ENCODE data around the gene BAHCC1. TPM values are rescaled to one million over a fixed set of nuclear protein-coding genes. Genes with fewer than 3 reads are reported as not detected.

Gene BAHCC1
- total and polyA plus RNA-seq, 10 of the 15 experiments (the other 5 are each of a cell fraction or from before 2014, with no cell fraction given) = 0.03 to 0.14 (median 0.11) TPM; not detected in 6

- ATAC-seq = no peak
- H3K79me2 ChIP-seq (ENCODE audit: control insufficient read depth, insufficient read depth, low read length) = no peaks in the 10 kb centered on the region
- BruUV-seq (replicated peaks) = no TSS peak
- no peak overlapping the region for H2AFZ ChIP-seq (ENCODE audit: control insufficient read depth, low read depth, low read length)
- no peaks in the 10 kb centered on the region for H3K4me1 ChIP-seq (ENCODE audit: control insufficient read depth, insufficient read depth, low read length)
- no peaks in the 10 kb centered on the region for H3K36me3 ChIP-seq (ENCODE audit: control insufficient read depth in 2 of 2, insufficient read depth in 2 of 2, low read length in 1 of 2)
- ChIA-PET SMC1A (ENCODE audit: uncharacterized antibody, unreplicated experiment) (no interaction called here), CTCF (no interaction called here), POLR2A (no interaction called here), RAD21 (ENCODE audit: unreplicated experiment) (no interaction called here)
- H4K20me1 ChIP-seq (ENCODE audit: control insufficient read depth, insufficient read depth) = no peaks in the 10 kb centered on the region
- no peak for DNase-seq (ENCODE audit: low read depth, low spot score)
- 19% methylated on average over 33 of the region's 41 CpGs for WGBS (ENCODE audit: insufficient coverage, insufficient replicate concordance, low lambda C conversion rate, missing lambda C conversion rate)
- H3K9ac ChIP-seq (ENCODE audit: control insufficient read depth, insufficient read depth, low read length) = no peak overlapping the region
- peaks cover 4 to 6% of the 10 kb centered on the region in 2 experiments; a peak in 2 of 4 replicates for H3K27me3 ChIP-seq (replicated peaks in 1 of 2; ENCODE audit: control insufficient read depth in 2 of 2, insufficient read depth in 2 of 2, low read length in 1 of 2)
- intact Hi-C loops (cut with micrococcal nuclease; ENCODE audit: unreplicated experiment) (no loop called here), in situ Hi-C loops (cut with MboI) (no loop called here)
- H3K9me3 ChIP-seq (replicated peaks; ENCODE audit: control insufficient read depth, insufficient read depth, low read length) = no peaks in the 10 kb centered on the region; the same call in 2 of the 3 replicates
- FAIRE-seq = no peak
- H3K4me3 ChIP-seq = no peak overlapping the region
- no peak overlapping the region for H3K4me2 ChIP-seq (ENCODE audit: control insufficient read depth, insufficient read depth)
- H3K27ac ChIP-seq (ENCODE audit: control insufficient read depth, insufficient read depth) = no peak overlapping the region
- no peak for TF ChIP-seq BACH1 (IDR thresholded peaks at IDR 0.05; ENCODE audit: borderline replicate concordance)
- no peak for TF ChIP-seq EED (IDR thresholded peaks at IDR 0.05; ENCODE audit: low read depth)
- no peak for TF ChIP-seq MEF2A (IDR thresholded peaks at IDR 0.05; ENCODE audit: insufficient read depth, low read depth, low read length)
- TF ChIP-seq CEBPZ (IDR thresholded peaks at IDR 0.05; ENCODE audit: low read depth, low read length) = no peak
- no peak for TF ChIP-seq ZBTB33 (IDR thresholded peaks at IDR 0.05)
- no peak for TF ChIP-seq RBBP5 (conservative IDR thresholded peaks at IDR 0.05)
- TF ChIP-seq GABPA (IDR thresholded peaks at IDR 0.05; ENCODE audit: low read depth) = no peak
- TF ChIP-seq ZSCAN29 (IDR thresholded peaks at IDR 0.05) = no peak
- TF ChIP-seq WRNIP1 (IDR thresholded peaks at IDR 0.05; ENCODE audit: borderline replicate concordance, low read depth, low read length) = no peak
- no peak for TF ChIP-seq MTA3 (IDR thresholded peaks at IDR 0.05; ENCODE audit: borderline replicate concordance, low read length)
- TF ChIP-seq SMAD5 (IDR thresholded peaks at IDR 0.05; ENCODE audit: low read depth) = no peak
- no peak for TF ChIP-seq ZNF687 (IDR thresholded peaks at IDR 0.05)
Measured at GRCh38 chr17:81427173-81428120, 32.2 kb downstream of the BAHCC1 start.
